H9 (cell line): ENCODE measurements around the gene TAGLN2. TPM values are rescaled to one million over a fixed set of nuclear protein-coding genes. Genes with fewer than 3 reads are reported as not detected.

ENCODE experiments used
- DNase-seq: peaks from one replicate; pipeline ENCODE4 v3.0.0-alpha.2; 2017
- H2AFZ ChIP-seq: one replicate; pipeline ENCODE4 v1.6.1; 2013; ENCODE audit warnings: mild to moderate bottlenecking, low read length, control low read depth, moderate library complexity
- H2AK5ac ChIP-seq: 2 replicates; pipeline ENCODE4 v1.6.1; 2013; ENCODE audit warnings: low read length, control low read depth, mixed read lengths; ENCODE audit not compliant: insufficient read length
- H2BK120ac ChIP-seq: one replicate; pipeline ENCODE4 v1.6.1; 2013; ENCODE audit warnings: low read depth, mild to moderate bottlenecking, low read length, control low read depth, inconsistent platforms; ENCODE audit not compliant: poor library complexity, severe bottlenecking
- H2BK12ac ChIP-seq: 2 replicates; pipeline ENCODE4 v1.6.1; 2013; ENCODE audit warnings: low read length, control low read depth, mixed read lengths, low read depth; ENCODE audit not compliant: insufficient read length
- H2BK15ac ChIP-seq: 2 replicates; pipeline ENCODE4 v1.6.1; 2013; ENCODE audit warnings: low read depth, low read length, control low read depth
- H2BK20ac ChIP-seq: one replicate; pipeline ENCODE4 v1.6.1; 2013; ENCODE audit warnings: low read depth, mild to moderate bottlenecking, low read length, control low read depth, inconsistent platforms; ENCODE audit not compliant: poor library complexity, severe bottlenecking
- H2BK5ac ChIP-seq: 2 replicates; pipeline ENCODE4 v1.6.1; 2013; ENCODE audit warnings: low read length, control low read depth, mixed read lengths; ENCODE audit not compliant: insufficient read length
- H3K14ac ChIP-seq: 2 replicates; pipeline ENCODE4 v1.6.1; 2013; ENCODE audit warnings: low read length, control low read depth; ENCODE audit not compliant: insufficient read depth
- H3K18ac ChIP-seq: 2 replicates; pipeline ENCODE4 v1.6.1; 2013; ENCODE audit warnings: low read depth, mild to moderate bottlenecking, mixed read lengths, low read length, control low read depth; ENCODE audit not compliant: insufficient read length
- H3K23ac ChIP-seq: 2 replicates; pipeline ENCODE4 v1.6.1; 2013; ENCODE audit warnings: low read length, control low read depth, mixed read lengths, low read depth; ENCODE audit not compliant: insufficient read length
- H3K23me2 ChIP-seq: 2 replicates; pipeline ENCODE4 v1.6.1; 2013; ENCODE audit warnings: low read depth, mild to moderate bottlenecking, mixed read lengths, low read length, control low read depth; ENCODE audit not compliant: insufficient read length, poor library complexity, severe bottlenecking
- H3K27ac ChIP-seq: 2 replicates; pipeline ENCODE4 v1.5.1; 2013; ENCODE audit warnings: low read length, control low read depth, mixed read lengths, low read depth; ENCODE audit not compliant: insufficient read length
- H3K27me3 ChIP-seq: 2 replicates; pipeline ENCODE4 v1.6.1; 2013; ENCODE audit warnings: low read length, control low read depth, inconsistent platforms; ENCODE audit not compliant: insufficient read depth
- H3K4ac ChIP-seq: 2 replicates; pipeline ENCODE4 v1.6.1; 2013; ENCODE audit warnings: low read depth, mild to moderate bottlenecking, control low read depth, inconsistent platforms, low read length, moderate library complexity
- H3K4me1 ChIP-seq: 2 replicates; pipeline ENCODE4 v1.6.1; 2013; ENCODE audit warnings: low read length, control low read depth, inconsistent platforms; ENCODE audit not compliant: insufficient read depth
- H3K4me2 ChIP-seq: 2 replicates; pipeline ENCODE4 v1.6.1; 2013; ENCODE audit warnings: low read length, control low read depth, mixed read lengths; ENCODE audit not compliant: insufficient read length, insufficient read depth
- H3K56ac ChIP-seq: 2 replicates; pipeline ENCODE4 v1.6.1; 2013; ENCODE audit warnings: low read depth, mild to moderate bottlenecking, mixed read lengths, low read length, control low read depth; ENCODE audit not compliant: insufficient read length
- H3K79me1 ChIP-seq: 2 replicates; pipeline ENCODE4 v1.6.1; 2013; ENCODE audit warnings: low read depth, mild to moderate bottlenecking, moderate library complexity, low read length, control low read depth, inconsistent platforms; ENCODE audit not compliant: insufficient read depth, poor library complexity, severe bottlenecking
- H3K79me2 ChIP-seq: 2 replicates; pipeline ENCODE4 v1.6.1; 2013; ENCODE audit warnings: low read length, control low read depth, inconsistent platforms; ENCODE audit not compliant: insufficient read depth
- H3K9ac ChIP-seq: 2 replicates; pipeline ENCODE4 v1.6.1; 2013; ENCODE audit warnings: low read length, control low read depth, mixed read lengths; ENCODE audit not compliant: insufficient read length; ENCODE audit errors: extremely low read depth
- H3K9me3 ChIP-seq: one replicate; pipeline ENCODE4 v1.6.1; 2013; ENCODE audit warnings: low read depth, low read length, inconsistent platforms; ENCODE audit not compliant: control insufficient read depth
- H3T11ph ChIP-seq: one replicate; pipeline ENCODE4 v1.6.1; 2013; ENCODE audit warnings: mild to moderate bottlenecking, low read length, control low read depth, inconsistent platforms
- H4K20me1 ChIP-seq: one replicate; pipeline ENCODE4 v1.6.1; 2013; ENCODE audit not compliant: control insufficient read depth, insufficient read length, insufficient read depth
- H4K5ac ChIP-seq: 2 replicates; pipeline ENCODE4 v1.6.1; 2013; ENCODE audit warnings: low read depth, mild to moderate bottlenecking, mixed read lengths, low read length, control low read depth; ENCODE audit not compliant: insufficient read length
- H4K8ac ChIP-seq: replicated peaks from 2 replicates; pipeline ENCODE4 v1.6.1; 2013; ENCODE audit warnings: low read length, control low read depth, mixed read lengths, low read depth; ENCODE audit not compliant: insufficient read length
- H4K91ac ChIP-seq: 2 replicates; pipeline ENCODE4 v1.6.1; 2013; ENCODE audit warnings: low read depth, mild to moderate bottlenecking, moderate library complexity, mixed read lengths, low read length, control low read depth; ENCODE audit not compliant: insufficient read length
- H3K27ac Mint-ChIP-seq, 3 experiments: 2 replicates in 2 of 3; 3 replicates in 1 of 3; pipeline ENCODE4 v1.8.0; 2020 to 2021; ENCODE audit warnings: mixed read lengths in 3 of 3, mild to moderate bottlenecking in 1 of 3, moderate library complexity in 1 of 3
- H3K27me3 Mint-ChIP-seq: 2 replicates; pipeline ENCODE4 v1.8.0; 2021; ENCODE audit warnings: low read depth, mild to moderate bottlenecking, moderate library complexity, mixed read lengths
- H3K36me3 Mint-ChIP-seq, 3 experiments: 2 replicates in 2 of 3; 3 replicates in 1 of 3; pipeline ENCODE4 v1.8.0; 2020 to 2021; ENCODE audit warnings: low read depth in 3 of 3, mixed read lengths in 3 of 3; ENCODE audit not compliant: insufficient read depth in 1 of 3
- H3K4me1 Mint-ChIP-seq, 2 experiments: 2 replicates each; pipeline ENCODE4 v1.8.0; 2020; ENCODE audit warnings: mixed read lengths in 2 of 2
- H3K4me3 Mint-ChIP-seq, 2 experiments: 2 replicates in 1 of 2; 3 replicates in 1 of 2; pipeline ENCODE4 v1.8.0; 2020 to 2021; ENCODE audit warnings: mild to moderate bottlenecking in 2 of 2, mixed read lengths in 2 of 2, moderate library complexity in 1 of 2
- H3K9me3 Mint-ChIP-seq, 2 experiments: 2 replicates in 1 of 2; 3 replicates in 1 of 2; pipeline ENCODE4 v1.8.0; 2020; ENCODE audit warnings: mild to moderate bottlenecking in 2 of 2, mixed read lengths in 2 of 2, moderate library complexity in 1 of 2
- WGBS: extraction: QIAGEN DNeasy Blood & Tissue Kit; methylation state at CpG from one replicate; pipeline ENCODE4 v1.1.7; 2013; ENCODE audit warnings: missing lambda C conversion rate, low lambda C conversion rate, mixed read lengths; ENCODE audit not compliant: insufficient read length; ENCODE audit errors: extremely low coverage; 5-methylcytosine and 5-hydroxymethylcytosine counted together
- total RNA-seq: library from RNA; stranded (reverse); gene quantifications from 2 replicates; pipeline ENCODE4 v1.2.1, GENCODE V29; 2021
- TF ChIP-seq, protein P1 (sequence below): fragments of 200-600 bp; sonication (generic); conservative IDR thresholded peaks from 3 replicates; pipeline ENCODE4 v1.8.0; 2021; ENCODE audit warnings: antibody characterized with exemption, mild to moderate bottlenecking

The TAGLN2 gene
- total RNA-seq, 1 experiment from 2014 or later = 76.7 TPM

DNA sequence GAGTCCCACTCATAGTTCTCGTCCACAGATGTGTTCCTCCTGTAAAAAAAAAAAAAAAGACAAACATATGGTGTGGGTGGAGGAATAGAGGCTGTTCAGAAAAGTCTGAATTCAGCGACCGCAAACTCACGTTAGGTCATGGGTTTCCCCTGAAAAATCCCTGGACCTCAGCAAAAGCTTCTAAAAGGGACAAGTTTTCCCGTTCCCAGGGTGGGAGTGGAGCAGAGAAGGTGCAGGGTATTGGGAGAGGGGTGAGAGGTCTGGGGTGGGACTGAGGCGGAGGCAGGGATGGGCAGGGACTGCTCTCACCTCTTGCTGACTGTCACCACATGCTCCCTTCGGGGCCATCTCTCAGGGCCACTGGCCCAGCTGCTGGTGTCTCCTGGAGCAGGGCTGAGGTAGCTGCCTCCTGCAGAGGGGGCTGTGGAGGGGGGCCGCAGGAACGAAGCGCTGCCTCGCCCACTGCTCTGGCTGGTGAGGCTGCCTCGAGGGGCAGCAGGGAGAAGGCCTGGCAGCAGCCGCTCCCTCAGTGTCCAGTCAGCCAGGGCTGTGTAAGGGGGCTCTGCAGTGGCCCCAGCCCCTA, 2.6 kb upstream of the TAGLN2 start:
- H3K4me3 Mint-ChIP-seq = no peak overlapping the region
- no peaks in the 10 kb centered on the region for H3K79me2 ChIP-seq
- no peak overlapping the region for H2BK120ac ChIP-seq
- no peak overlapping the region for H3K4me2 ChIP-seq
- H3K14ac ChIP-seq = no peak overlapping the region
- no peak for DNase-seq
- no peak overlapping the region for H3K9ac ChIP-seq
- no peaks in the 10 kb centered on the region for H3K9me3 ChIP-seq
- H3K27me3 ChIP-seq = no peaks in the 10 kb centered on the region
- TF ChIP-seq, protein P1, sequence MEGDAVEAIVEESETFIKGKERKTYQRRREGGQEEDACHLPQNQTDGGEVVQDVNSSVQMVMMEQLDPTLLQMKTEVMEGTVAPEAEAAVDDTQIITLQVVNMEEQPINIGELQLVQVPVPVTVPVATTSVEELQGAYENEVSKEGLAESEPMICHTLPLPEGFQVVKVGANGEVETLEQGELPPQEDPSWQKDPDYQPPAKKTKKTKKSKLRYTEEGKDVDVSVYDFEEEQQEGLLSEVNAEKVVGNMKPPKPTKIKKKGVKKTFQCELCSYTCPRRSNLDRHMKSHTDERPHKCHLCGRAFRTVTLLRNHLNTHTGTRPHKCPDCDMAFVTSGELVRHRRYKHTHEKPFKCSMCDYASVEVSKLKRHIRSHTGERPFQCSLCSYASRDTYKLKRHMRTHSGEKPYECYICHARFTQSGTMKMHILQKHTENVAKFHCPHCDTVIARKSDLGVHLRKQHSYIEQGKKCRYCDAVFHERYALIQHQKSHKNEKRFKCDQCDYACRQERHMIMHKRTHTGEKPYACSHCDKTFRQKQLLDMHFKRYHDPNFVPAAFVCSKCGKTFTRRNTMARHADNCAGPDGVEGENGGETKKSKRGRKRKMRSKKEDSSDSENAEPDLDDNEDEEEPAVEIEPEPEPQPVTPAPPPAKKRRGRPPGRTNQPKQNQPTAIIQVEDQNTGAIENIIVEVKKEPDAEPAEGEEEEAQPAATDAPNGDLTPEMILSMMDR = no peak
- peaks cover 25 to 26% of the 10 kb centered on the region in 2 experiments for H3K4me1 Mint-ChIP-seq
- H4K91ac ChIP-seq = no peak overlapping the region
- H3K4me1 ChIP-seq = no peaks in the 10 kb centered on the region; the same call in 1 of the 2 replicates
- H3K79me1 ChIP-seq = no peaks in the 10 kb centered on the region
- H3K56ac ChIP-seq = no peak overlapping the region
- H2AFZ ChIP-seq = no peak overlapping the region
- no peaks in the 10 kb centered on the region; a peak in 1 of 5 replicates for H3K9me3 Mint-ChIP-seq
- peaks cover 17% of the 10 kb centered on the region for H3K23me2 ChIP-seq
- WGBS = no CpG with 5 or more reads among the region's 13 CpGs
- H3K36me3 Mint-ChIP-seq = peaks cover 14 to 26% (median 23%) of the 10 kb centered on the region in 3 experiments
- no peak overlapping the region for H3K27ac Mint-ChIP-seq
- H3T11ph ChIP-seq = no peak overlapping the region
- no peak overlapping the region for H2BK20ac ChIP-seq
- H3K27me3 Mint-ChIP-seq = peaks cover 12% of the 10 kb centered on the region
- no peak overlapping the region for H3K4ac ChIP-seq
- no peak overlapping the region for H3K18ac ChIP-seq
- H4K20me1 ChIP-seq = no peaks in the 10 kb centered on the region
- H3K27ac ChIP-seq = no peak overlapping the region
- H3K23ac ChIP-seq = no peak overlapping the region
- H4K8ac ChIP-seq = no peak overlapping the region
- no peak overlapping the region for H4K5ac ChIP-seq
- H2BK12ac ChIP-seq = no peak overlapping the region
- no peak overlapping the region for H2BK5ac ChIP-seq
- H2AK5ac ChIP-seq = no peak overlapping the region
- no peak overlapping the region for H2BK15ac ChIP-seq
